HG03108 (cell line): ENCODE measurements around the gene RABGAP1.

Experiments used
- ATAC-seq: cut with Tn5 transposase; IDR thresholded peaks from one replicate; pipeline ENCODE4 v1.9.1; 2021; ENCODE audit warnings: moderate library complexity; ENCODE audit not compliant: unreplicated experiment

RABGAP1 gene

DNA sequence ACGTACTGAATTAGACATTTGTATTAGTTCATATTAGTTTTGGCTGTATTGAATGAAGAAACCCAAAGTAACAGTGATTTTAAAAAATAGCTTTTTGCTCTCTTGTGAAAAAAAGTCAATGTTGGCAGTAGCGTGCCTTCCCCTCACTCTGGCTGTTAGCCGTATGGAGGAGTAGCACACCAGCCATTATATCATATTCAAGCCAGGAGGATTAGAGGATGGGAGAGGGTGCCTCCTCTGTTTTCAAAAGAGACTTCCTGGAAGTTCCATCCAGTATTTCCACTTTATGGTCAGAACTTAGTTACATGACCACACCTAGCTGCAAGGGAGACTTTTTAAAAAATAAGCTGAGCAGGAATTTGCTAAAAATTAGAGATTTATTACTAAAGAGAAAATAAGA lies 133.8 kb downstream of the RABGAP1 start:
- ATAC-seq = no peak

DNA sequence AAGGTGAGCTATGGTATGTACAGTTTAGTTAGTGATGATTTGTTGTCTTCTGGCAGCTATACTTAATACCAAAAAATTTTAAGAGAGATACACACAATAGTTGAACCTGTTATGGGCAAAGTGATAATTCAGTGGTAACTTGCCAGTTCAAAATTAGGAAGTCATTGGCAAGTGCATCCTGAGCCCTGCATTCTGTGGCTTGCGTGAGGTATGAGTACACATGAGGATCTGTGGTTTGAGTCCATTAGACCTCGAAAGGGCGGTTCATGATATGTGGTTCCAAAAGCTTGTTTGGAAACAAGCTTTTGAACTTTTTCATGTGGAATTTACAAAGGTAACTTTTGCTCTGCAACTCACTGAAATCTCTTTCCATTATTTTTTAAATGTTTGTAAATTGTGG lies 139.6 kb downstream of the RABGAP1 start:
- ATAC-seq = no peak

DNA sequence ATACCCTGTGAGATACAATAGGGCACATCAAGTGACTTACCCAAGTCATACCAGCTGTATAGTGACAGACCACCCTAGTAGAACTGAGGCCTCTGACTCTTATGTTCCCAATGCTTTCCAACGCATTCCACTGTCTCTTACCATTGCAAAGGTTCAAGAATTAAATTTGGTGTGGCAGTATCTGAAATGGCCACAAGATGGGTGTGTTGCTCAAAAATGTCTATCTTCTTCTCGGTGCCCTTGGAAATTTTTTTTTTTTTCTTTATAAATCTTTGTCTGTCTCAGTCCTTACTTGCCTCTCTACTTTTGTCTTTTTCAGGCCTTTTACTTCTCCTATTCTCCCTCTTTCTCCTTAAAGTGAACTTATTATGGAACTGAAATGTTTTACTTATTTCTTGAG lies 141.0 kb downstream of the RABGAP1 start:
- no peak for ATAC-seq

DNA sequence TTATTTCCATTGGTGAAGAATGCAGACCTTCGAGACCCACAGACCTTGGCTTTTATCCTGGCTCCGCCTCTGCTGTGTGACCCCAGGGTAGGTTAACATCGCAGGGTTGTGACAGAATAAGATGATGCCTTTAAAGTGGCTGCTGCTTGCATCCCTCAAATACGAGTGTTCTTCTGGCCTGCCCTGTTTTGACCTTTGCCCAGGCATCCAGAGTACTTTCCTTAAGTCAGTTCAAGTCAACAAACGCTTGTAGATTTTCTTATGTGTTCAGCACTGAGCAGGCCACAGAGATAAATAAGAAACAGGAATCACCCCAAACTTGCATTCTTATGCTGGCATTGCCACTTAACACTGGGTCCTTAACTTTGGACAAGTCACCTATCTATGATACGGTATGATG lies 142.9 kb downstream of the RABGAP1 start:
- no peak for ATAC-seq

- no peak for ATAC-seq
Observed at GRCh38 chr9:123084256-123084655, 143.4 kb downstream of the RABGAP1 start.

DNA sequence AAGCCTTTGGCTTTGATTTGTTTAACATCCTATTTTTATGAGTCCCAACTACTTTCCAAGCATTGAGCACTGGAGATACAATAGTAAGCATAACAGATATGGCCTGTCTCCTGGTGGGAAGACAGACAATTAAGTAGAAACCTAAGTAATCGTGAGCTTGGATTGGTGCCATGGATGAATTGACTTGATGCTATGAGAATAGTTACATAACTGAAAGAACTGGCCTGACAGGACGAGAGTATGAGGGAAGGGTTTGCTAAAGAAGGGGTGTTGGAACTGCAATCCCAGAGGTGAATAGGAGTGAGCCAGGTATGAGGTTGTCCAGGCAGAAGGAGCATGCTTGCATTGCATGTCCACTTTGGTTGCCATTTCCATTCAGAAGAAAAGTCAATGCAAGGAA lies 145.1 kb downstream of the RABGAP1 start:
- ATAC-seq = no peak

DNA sequence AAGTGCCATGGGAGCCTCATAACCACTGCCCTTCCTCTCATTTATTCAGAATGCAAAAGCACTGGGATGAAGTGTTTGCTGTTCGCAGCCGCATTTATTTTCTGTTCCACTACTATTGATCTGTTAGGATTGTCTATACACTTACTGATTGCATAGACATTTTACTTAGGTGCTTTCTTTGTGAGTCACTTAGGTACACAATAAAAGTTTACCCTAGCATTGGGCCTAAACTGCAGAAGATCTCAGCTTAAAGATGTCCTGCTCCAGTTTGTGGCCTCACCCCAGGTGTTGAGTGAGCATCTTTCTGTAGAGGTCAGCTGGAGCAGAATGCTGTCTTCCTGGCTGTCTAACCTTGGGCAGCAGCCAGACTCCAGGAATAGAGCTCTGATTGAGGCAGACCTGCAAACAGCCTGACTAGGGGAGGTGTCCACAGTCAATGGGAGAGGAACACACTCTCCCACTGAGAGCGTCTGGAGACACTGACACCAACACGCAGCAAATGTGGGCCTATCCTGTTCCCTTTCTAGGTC lies 146.6 kb downstream of the RABGAP1 start:
- ATAC-seq = no peak

GRCh38 chr9:123089040-123089439 lies 148.2 kb downstream of the RABGAP1 start:
- ATAC-seq = no peak

DNA sequence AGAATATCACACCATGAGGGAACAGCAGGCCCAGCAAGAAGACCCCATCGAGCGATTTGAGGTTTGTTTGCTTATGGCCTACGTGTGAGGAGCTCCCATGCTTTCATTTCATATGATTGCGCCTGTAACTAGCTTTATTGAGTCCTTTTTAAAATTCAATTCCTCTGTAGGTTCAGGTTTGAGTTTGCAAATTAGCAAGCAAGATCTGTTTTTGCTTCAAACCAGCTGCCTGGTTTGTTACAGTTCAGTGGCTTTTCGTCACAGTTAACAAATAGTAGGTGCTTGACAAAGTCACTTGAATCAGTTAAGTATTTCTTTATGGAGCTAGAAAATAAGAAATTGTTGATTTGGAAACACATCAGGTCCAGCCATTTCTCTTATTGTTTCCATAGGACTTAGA lies 149.0 kb downstream of the RABGAP1 start:
- ATAC-seq = no peak

- ATAC-seq = no peak
Observed at GRCh38 chr9:123090198-123090896, 149.5 kb downstream of the RABGAP1 start.

DNA sequence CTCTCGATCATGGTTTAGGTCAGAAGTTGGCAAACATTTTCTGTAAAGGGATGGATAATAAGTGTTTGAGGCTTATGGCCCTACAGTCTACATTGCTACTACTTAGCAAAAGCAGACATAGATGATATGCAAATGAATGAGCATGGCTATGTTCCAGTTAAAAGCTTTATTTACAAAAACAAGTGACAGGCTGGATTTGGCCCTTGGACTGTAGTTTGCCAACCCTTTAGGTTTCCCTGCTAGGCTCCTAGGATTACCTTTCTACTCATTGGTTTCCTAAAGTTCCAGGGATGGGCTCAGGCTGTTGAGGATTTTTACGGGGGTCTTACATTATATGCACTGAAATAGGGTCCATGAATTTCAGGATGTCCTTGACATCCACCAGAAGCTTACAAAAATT lies 150.1 kb downstream of the RABGAP1 start:
- ATAC-seq = no peak

DNA sequence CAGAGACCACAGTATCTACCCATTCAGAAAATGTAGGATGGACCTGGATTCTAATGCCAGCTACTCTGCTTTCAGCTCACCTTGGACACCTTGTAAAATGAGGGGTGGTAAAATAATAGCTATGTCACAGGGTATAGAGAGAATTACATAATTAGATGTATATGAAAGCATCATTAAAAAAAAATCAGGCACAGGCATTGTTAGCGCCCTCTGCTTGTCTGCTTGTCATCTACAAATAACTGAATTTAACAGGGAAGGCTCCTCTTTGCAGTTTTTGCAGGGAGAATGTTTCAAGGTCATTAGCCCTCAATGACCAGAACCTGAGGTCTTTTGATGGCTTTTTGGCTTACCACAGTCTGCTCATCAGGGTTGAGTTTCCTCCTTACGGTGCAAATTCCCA lies 150.6 kb downstream of the RABGAP1 start:
- ATAC-seq = no peak

- no peak for ATAC-seq
Observed at GRCh38 chr9:123093141-123093540, 152.3 kb downstream of the RABGAP1 start.

DNA sequence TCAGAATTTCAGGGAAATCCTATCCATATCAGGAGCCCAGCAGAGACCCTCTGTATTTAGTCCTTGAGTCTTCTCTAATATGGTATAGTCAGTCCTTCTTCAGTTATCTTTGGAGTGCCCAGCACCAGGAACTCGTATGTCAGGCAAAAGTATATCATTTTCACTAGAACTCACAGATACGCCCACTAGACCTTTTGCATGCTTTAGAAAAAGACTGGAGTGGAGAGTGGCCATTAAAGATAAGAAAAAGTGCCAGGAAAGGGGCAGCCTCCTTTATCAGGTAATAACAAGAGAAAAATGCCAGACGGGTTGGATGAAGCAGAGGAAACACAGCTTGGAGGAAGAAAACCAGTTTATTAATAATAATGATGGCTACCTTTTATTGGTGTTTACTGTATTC lies 156.2 kb downstream of the RABGAP1 start:
- no peak for ATAC-seq

DNA sequence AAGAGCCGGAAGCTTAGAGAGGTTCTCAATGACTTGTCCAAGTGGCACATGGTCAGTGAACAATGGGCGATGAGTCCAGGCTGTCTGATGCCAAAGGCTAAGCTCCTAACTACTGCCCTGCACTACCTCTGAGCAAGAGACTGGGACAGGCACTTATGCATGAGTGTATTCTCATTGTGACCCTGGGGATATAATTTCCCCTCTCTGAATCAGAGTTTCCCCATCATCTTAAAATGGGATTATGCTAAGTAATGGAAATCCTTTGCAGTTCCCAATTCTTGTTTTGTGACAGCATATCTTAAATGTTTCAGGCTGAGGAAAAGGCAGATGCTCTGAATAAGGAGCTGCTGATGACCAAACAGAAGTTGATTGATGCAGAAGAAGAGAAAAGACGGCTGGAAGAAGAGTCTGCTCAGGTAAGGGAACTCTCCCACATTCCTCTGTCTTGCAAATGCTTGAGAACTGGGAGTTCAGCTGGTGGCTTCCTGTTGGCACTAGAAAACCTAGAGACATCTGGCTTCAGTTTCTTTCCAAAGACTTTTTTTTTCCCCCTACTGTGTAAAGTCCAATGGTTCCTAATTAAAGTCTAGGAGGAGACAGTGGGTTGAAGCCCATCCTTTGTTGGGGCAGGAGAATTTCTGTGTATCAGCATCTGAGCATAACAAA lies 156.7 kb downstream of the RABGAP1 start:
- no peak for ATAC-seq

- ATAC-seq = no peak
Observed at GRCh38 chr9:123098096-123098459, 157.3 kb downstream of the RABGAP1 start.

GRCh38 chr9:123099042-123099441 lies 158.2 kb downstream of the RABGAP1 start:
- no peak for ATAC-seq

GRCh38 chr9:123099548-123099947 lies 158.7 kb downstream of the RABGAP1 start:
- no peak for ATAC-seq

- ATAC-seq = no peak
Observed at GRCh38 chr9:123102375-123103113, 161.7 kb downstream of the RABGAP1 start.

DNA sequence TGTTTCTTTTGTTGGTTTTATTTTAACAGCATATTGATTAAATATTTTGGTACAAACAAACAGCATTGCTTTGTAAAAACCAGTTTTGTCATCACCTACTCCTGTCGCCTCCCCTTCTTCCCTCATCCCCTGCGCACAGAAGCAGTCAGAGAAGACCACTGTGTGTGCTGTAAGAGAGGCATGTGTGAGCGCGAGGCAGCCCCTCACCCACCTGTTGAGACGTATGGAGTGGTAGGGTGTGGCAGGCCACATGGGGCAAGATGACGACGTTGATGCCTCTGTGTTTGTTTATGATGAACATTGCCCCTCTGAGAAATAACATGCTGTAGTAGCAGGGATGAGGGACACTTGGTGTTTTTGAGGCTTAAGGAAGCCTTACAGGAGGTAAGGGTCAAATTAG lies 164.0 kb downstream of the RABGAP1 start:
- no peak for ATAC-seq

DNA sequence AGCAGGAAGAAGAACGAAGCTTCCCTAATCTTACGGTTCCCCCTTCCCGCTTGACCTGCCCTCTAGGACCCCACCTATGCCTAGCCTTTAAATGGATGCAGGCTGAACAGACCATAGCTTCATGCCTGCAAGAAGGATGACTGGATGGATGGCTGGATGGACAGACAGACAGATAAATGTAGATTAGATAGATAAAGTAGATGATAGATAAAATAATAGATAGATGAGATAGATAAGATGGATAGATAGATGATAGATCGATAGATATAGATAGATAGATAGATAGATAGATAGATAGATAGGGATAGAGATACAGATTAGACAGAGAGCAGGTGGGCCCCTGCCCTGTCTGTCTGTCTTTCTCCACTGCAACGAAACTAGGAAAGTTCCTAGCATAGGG lies 164.7 kb downstream of the RABGAP1 start:
- no peak for ATAC-seq
